Smooth muscle cell (in vitro differentiated cells): ENCODE data around the gene CDHR1. TPM values are rescaled to one million over a fixed set of nuclear protein-coding genes. Genes with fewer than 3 reads are reported as not detected.
"Not testable (repeated sequence)": the region's sequence is repeated elsewhere in the genome, so short reads cannot be mapped to it uniquely, and the experiment has no call there.

Source experiments
- DNase-seq: peaks from one replicate; lab custom pipeline; 2025; ENCODE audit not compliant: unreplicated experiment; lab: John Stamatoyannopoulos, UW
- H2AFZ ChIP-seq: fragments of 200-600 bp; sonication (generic); 2 replicates; pipeline ENCODE4 v1.6.0; 2016; ENCODE audit warnings: antibody characterized with exemption, low read depth, mild to moderate bottlenecking
- H3F3A ChIP-seq: fragments of 200-600 bp; sonication (generic); 2 replicates; pipeline ENCODE4 v1.6.0; 2017; ENCODE audit warnings: antibody characterized with exemption, low read depth
- H3K27ac ChIP-seq: fragments of 200-600 bp; sonication (generic); 2 replicates; pipeline ENCODE4 v1.5.1; 2016; ENCODE audit warnings: low read depth, mild to moderate bottlenecking
- H3K27me3 ChIP-seq: fragments of 200-600 bp; sonication (generic); 2 replicates; pipeline ENCODE4 v1.6.1; 2016; ENCODE audit warnings: low read depth, mild to moderate bottlenecking
- H3K36me3 ChIP-seq: fragments of 200-600 bp; sonication (generic); 2 replicates; pipeline ENCODE4 v1.5.1; 2016; ENCODE audit warnings: low read depth
- H3K4me1 ChIP-seq: fragments of 200-600 bp; sonication (generic); 2 replicates; pipeline ENCODE4 v1.5.1; 2016; ENCODE audit warnings: low read depth
- H3K4me2 ChIP-seq: fragments of 200-600 bp; sonication (generic); 2 replicates; pipeline ENCODE4 v1.6.0; 2016; ENCODE audit warnings: mild to moderate bottlenecking
- H3K4me3 ChIP-seq: fragments of 200-600 bp; sonication (generic); 2 replicates; pipeline ENCODE4 v1.5.1; 2016; ENCODE audit warnings: mild to moderate bottlenecking
- H3K79me2 ChIP-seq: fragments of 200-600 bp; sonication (generic); 2 replicates; pipeline ENCODE4 v1.6.0; 2016; ENCODE audit warnings: low read depth, mild to moderate bottlenecking
- H3K9ac ChIP-seq: fragments of 200-600 bp; sonication (generic); 2 replicates; pipeline ENCODE4 v1.6.0; 2016; ENCODE audit warnings: low read depth
- H3K9me3 ChIP-seq: fragments of 200-600 bp; sonication (generic); replicated peaks from 2 replicates; pipeline ENCODE4 v1.5.1; 2016; ENCODE audit warnings: low read depth
- H4K20me1 ChIP-seq: fragments of 200-600 bp; sonication (generic); 2 replicates; pipeline ENCODE4 v1.6.0; 2016; ENCODE audit warnings: low read depth
- WGBS: methylation state at CpG from one replicate; pipeline ENCODE4 v1.1.7; 2016; ENCODE audit warnings: low lambda C conversion rate; 5-methylcytosine and 5-hydroxymethylcytosine counted together
- polyA plus RNA-seq: library from polyadenylated mRNA; unstranded; fragments of >200 nt; fragmentation: Nextera tagmentation; extraction: Ambion mirVana; gene quantifications from 2 replicates; pipeline ENCODE4 v1.2.1, GENCODE V29; 2016
- total RNA-seq: library from RNA; depleted of rRNA; stranded (reverse); fragments of >200 nt; gene quantifications from 2 replicates; pipeline ENCODE4 v1.2.3, GENCODE V29; 2014
- TF ChIP-seq, protein P1 (sequence below): fragments of 200-600 bp; sonication (generic); IDR thresholded peaks from 2 replicates; pipeline ENCODE4 v1.5.1; 2017; ENCODE audit warnings: borderline replicate concordance, mild to moderate bottlenecking, antibody characterized with exemption; ENCODE audit not compliant: insufficient read depth, poor library complexity, severe bottlenecking

CDHR1 gene
- total RNA-seq (0.67 and 4.3 TPM in 2 replicates), polyA plus RNA-seq (1.2 and 1.9 TPM in 2 replicates)

DNA sequence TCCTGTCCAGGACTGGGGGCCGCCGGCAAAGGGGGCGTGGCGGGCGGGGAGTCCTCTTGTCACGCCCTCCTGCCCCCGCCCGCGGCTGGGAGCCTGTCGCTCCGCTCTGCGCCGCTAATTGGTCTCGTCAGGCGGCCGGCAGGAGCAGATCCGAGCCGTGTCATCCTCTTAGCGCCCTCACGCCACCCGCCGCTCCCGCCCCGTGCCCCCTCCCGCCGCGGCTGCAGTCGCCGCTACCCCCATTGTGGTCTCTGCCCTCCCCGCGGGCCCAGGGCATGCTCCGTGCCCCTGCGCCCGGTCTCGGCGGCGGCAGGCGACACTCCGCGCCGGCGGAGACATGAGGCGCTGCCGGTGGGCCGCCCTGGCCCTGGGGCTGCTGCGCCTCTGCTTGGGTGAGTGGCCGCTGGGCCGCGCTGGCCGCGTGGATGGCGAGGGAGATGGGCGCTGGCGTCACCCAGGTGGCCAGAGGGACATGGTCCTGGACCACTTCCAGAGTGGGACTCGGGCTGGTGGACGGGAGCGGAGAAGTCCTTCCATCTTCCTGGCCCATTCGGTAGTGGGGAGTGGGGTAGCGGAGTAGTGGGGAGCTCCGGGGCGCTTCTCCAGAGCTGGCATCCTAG lies at the start of gene CDHR1:
Gene CDHR1, plus strand, starts transcription at position 114 of the 620 bp plus-strand sequence. Its CDS starts 224 bp downstream, at position 338.
- DNase-seq = peak; percentile 32
- H3K36me3 ChIP-seq = no peaks in the 10 kb centered on the region
- peak within 1 kb of the TSS; percentile 97 for H3K4me2 ChIP-seq
- H3K27ac ChIP-seq = no peak within 1 kb of the TSS
- WGBS = 5% methylated on average over 37 of the region's 61 CpGs
- H4K20me1 ChIP-seq = no peaks in the 10 kb centered on the region
- H3K9ac ChIP-seq = no peak within 1 kb of the TSS
- TF ChIP-seq, protein P1, sequence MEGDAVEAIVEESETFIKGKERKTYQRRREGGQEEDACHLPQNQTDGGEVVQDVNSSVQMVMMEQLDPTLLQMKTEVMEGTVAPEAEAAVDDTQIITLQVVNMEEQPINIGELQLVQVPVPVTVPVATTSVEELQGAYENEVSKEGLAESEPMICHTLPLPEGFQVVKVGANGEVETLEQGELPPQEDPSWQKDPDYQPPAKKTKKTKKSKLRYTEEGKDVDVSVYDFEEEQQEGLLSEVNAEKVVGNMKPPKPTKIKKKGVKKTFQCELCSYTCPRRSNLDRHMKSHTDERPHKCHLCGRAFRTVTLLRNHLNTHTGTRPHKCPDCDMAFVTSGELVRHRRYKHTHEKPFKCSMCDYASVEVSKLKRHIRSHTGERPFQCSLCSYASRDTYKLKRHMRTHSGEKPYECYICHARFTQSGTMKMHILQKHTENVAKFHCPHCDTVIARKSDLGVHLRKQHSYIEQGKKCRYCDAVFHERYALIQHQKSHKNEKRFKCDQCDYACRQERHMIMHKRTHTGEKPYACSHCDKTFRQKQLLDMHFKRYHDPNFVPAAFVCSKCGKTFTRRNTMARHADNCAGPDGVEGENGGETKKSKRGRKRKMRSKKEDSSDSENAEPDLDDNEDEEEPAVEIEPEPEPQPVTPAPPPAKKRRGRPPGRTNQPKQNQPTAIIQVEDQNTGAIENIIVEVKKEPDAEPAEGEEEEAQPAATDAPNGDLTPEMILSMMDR = no peak
- H3K79me2 ChIP-seq = no peaks in the 10 kb centered on the region
- peak within 1 kb of the TSS; percentile 94 for H2AFZ ChIP-seq
- H3K9me3 ChIP-seq = no peaks in the 10 kb centered on the region
- H3F3A ChIP-seq = no peaks in the 10 kb centered on the region
- no peaks in the 10 kb centered on the region for H3K4me1 ChIP-seq
- H3K4me3 ChIP-seq = peak within 1 kb of the TSS; percentile 69
- peaks cover 63% of the 10 kb centered on the region for H3K27me3 ChIP-seq

DNA sequence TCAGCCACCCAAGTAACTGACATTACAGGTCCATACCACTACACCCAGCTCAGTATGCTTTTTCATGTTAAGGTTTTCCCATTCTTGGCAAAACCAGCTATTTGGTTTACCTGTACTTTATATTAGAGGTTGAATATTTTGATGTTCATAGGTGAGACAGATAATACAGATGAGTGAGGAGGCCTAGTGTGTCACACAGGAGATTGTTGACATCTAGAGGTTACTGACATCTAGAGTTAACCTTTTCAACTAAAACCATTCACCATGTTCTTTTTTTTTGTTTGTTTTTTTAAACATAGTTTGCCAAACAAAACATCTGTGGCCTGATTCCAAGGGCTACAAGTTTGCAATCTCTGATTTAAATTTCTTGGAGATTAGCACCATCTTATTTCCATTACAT lies 47.0 kb upstream of the CDHR1 start:
- Histone ChIP-seq H3K9ac (no peak overlapping the region), H2AFZ (no peak overlapping the region), H3K79me2 (peaks cover 8% of the 10 kb centered on the region), H3K9me3 (no peaks in the 10 kb centered on the region), H3K4me2 (no peak overlapping the region), H3K36me3 (peaks cover 47% of the 10 kb centered on the region), H4K20me1 (peaks cover 17% of the 10 kb centered on the region), H3K27ac (no peak overlapping the region), H3K4me1 (no peaks in the 10 kb centered on the region), H3K4me3 (no peak overlapping the region), H3K27me3 (no peaks in the 10 kb centered on the region), H3F3A (no peaks in the 10 kb centered on the region)
- no peak for DNase-seq
- TF ChIP-seq, protein P1 = no peak

DNA sequence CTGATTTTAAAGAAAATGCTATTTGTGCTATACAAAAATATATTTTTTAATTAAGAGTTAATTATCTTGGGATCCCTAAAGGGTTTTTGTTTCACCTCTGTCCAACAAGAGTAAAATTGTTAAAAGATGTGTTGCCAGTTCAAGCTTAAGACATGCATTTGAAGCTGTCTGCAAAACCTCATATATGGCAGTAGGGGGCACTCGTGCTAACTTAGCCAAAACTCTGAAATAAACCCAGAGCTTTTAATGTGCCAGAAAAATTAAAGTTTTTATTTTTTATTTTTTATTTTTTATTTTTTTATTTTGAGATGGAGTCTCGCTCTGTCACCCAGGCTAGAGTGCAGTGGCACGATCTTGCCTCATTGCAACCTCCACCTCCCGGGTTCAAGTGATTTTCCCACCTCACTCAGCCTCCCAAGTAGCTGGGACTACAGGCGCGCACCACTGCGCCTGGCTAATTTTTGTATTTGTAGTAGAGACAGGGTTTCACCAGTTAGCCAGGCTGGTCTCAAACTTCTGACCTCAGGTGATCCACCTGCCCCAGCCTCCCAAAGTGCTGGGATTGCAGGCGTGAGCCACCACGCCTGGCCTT lies 46.2 kb upstream of the CDHR1 start:
- DNase-seq, H3K4me2 ChIP-seq, H3K27ac ChIP-seq, H3F3A ChIP-seq, H3K9me3 ChIP-seq, H2AFZ ChIP-seq, H3K79me2 ChIP-seq, H3K4me1 ChIP-seq, H3K27me3 ChIP-seq, H3K4me3 ChIP-seq, H3K9ac ChIP-seq: not testable (repeated sequence)
- Histone ChIP-seq H3K36me3 (peaks cover 44% of the 10 kb centered on the region), H4K20me1 (peaks cover 17% of the 10 kb centered on the region)
- 87% methylated on average over 9 of the region's 9 CpGs for WGBS
- TF ChIP-seq, protein P1 = peak; percentile 61

DNA sequence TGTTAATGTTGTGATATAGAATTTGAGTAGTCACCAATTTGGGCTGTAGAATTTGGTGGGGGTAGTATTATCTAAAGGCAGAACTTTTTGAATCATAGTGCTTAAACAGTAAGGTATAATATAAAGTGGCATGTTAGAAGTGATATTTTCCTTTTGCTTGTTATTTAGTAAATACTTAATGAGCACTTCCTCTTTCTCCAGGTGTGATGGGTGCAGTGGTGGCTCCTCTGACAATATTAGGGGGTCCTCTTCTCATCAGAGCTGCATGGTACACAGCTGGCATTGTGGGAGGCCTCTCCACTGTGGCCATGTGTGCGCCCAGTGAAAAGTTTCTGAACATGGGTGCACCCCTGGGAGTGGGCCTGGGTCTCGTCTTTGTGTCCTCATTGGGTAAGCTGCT lies 44.5 kb upstream of the CDHR1 start:
- no peaks in the 10 kb centered on the region for H3K4me1 ChIP-seq
- DNase-seq = no peak
- no peaks in the 10 kb centered on the region for H3K27me3 ChIP-seq
- 96% methylated on average over 2 of the region's 2 CpGs for WGBS
- no peak overlapping the region for H3K27ac ChIP-seq
- H2AFZ ChIP-seq = no peak overlapping the region
- no peak overlapping the region for H3K4me2 ChIP-seq
- peaks cover 36% of the 10 kb centered on the region for H3K36me3 ChIP-seq
- no peak overlapping the region for H3K9ac ChIP-seq
- H3K79me2 ChIP-seq = no peaks in the 10 kb centered on the region
- H3K9me3 ChIP-seq = no peaks in the 10 kb centered on the region
- peaks cover 2% of the 10 kb centered on the region for H3F3A ChIP-seq
- no peak overlapping the region for H3K4me3 ChIP-seq
- peaks cover 17% of the 10 kb centered on the region for H4K20me1 ChIP-seq
- TF ChIP-seq, protein P1 = no peak
